H1 (cell line): ENCODE measurements around the gene CACNA1D.

ENCODE experiments used
- CHD7 ChIP-seq: fragments of 300-600 bp; sonication (generic); IDR thresholded peaks from 2 replicates; pipeline ENCODE4 v1.7.1; 2012; ENCODE audit warnings: low read length, moderate library complexity, mild to moderate bottlenecking, inconsistent platforms; ENCODE audit not compliant: insufficient replicate concordance
- CREB1 ChIP-seq: IDR thresholded peaks from 2 replicates; pipeline ENCODE4 v1.6.1; 2012; ENCODE audit warnings: inconsistent platforms
- CTCF ChIP-seq, 3 experiments: IDR thresholded peaks; 1 replicate in 2 of 3; 2 replicates in 1 of 3; pipeline versions ENCODE4 v1.5.1 to v1.6.1; 2011; ENCODE audit warnings: low read length in 3 of 3, mild to moderate bottlenecking in 3 of 3, inconsistent platforms in 2 of 3, low read depth in 1 of 3, moderate library complexity in 1 of 3; ENCODE audit not compliant: insufficient read depth in 1 of 3; ENCODE audit errors: control extremely low read depth in 1 of 3
- E2F6 ChIP-seq: IDR thresholded peaks from 2 replicates; pipeline ENCODE4 v1.6.1; 2012; ENCODE audit warnings: inconsistent platforms
- EZH2 ChIP-seq: fragments of 200-600 bp; sonication (generic); IDR thresholded peaks from 2 replicates; pipeline ENCODE4 v1.7.1; 2012; ENCODE audit warnings: low read depth, mild to moderate bottlenecking, moderate library complexity, low read length, inconsistent platforms; ENCODE audit not compliant: severe bottlenecking
- HDAC6 ChIP-seq: IDR thresholded peaks from one replicate; pipeline ENCODE4 v1.7.1; 2012; ENCODE audit warnings: low read depth, mild to moderate bottlenecking, inconsistent platforms, low read length, moderate library complexity
- JUN ChIP-seq: IDR thresholded peaks from 2 replicates; pipeline ENCODE4 v1.6.1; 2011; ENCODE audit warnings: low read depth, mild to moderate bottlenecking, improper control_type of control experiment, low read length
- PHF8 ChIP-seq: fragments of 200-600 bp; sonication (generic); conservative IDR thresholded peaks from 2 replicates; pipeline ENCODE4 v1.7.1; 2012; ENCODE audit warnings: low read depth, mild to moderate bottlenecking, inconsistent platforms, low read length, moderate library complexity
- POLR2A ChIP-seq, 2 experiments: IDR thresholded peaks; 1 replicate in 1 of 2; 2 replicates in 1 of 2; pipeline ENCODE4 v1.6.1; 2011; ENCODE audit warnings: low read depth in 2 of 2, low read length in 2 of 2, mild to moderate bottlenecking in 2 of 2; ENCODE audit errors: control extremely low read depth in 1 of 2
- RAD21 ChIP-seq, 2 experiments: IDR thresholded peaks in 1 of 2; conservative IDR thresholded peaks in 1 of 2; 2 replicates each; pipeline ENCODE4 v1.6.1; 2011; ENCODE audit warnings: low read depth in 2 of 2, low read length in 2 of 2, improper control_type of control experiment in 1 of 2, inconsistent platforms in 1 of 2, mild to moderate bottlenecking in 1 of 2, moderate library complexity in 1 of 2
- SIN3A ChIP-seq, 2 experiments: IDR thresholded peaks in 1 of 2; conservative IDR thresholded peaks in 1 of 2; 2 replicates each; pipeline ENCODE4 v1.6.1; 2011 to 2012; ENCODE audit warnings: low read length in 2 of 2, improper control_type of control experiment in 1 of 2, low read depth in 1 of 2, mild to moderate bottlenecking in 1 of 2
- SP1 ChIP-seq: IDR thresholded peaks from 2 replicates; pipeline ENCODE4 v1.6.1; 2011; ENCODE audit warnings: low read depth, low read length
- TAF7 ChIP-seq: optimal IDR thresholded peaks from 2 replicates; pipeline ENCODE3; 2011; ENCODE audit warnings: low read depth, mild to moderate bottlenecking, inconsistent platforms, low read length, moderate library complexity, borderline replicate concordance
- TCF12 ChIP-seq: IDR thresholded peaks from 2 replicates; pipeline ENCODE4 v1.6.1; 2011; ENCODE audit warnings: low read depth, mild to moderate bottlenecking, low read length

DNA sequence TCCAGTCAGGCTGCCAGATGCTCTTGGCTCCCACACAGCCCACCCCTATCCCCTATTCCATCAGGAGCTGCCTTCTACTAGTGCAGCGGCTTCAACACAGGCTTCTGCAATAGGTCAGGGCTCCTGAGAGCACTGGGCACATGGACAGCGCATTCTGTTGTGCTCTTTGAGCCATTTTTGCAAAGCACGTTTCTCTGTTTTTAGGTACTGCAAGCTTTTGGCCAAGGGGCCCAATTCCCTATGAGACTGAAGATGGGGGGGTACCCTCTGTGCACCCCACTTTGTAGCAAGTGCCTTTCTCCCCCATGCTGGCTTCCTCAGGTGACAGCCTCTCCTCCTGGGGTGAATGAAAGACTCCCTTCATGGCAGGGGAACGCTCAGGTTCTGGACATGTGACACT, 320.7 kb downstream of the CACNA1D start:
- no peak for TF ChIP-seq HDAC6
- TF ChIP-seq SIN3A (conservative IDR thresholded peaks at IDR 0.05 in 1 of 2, IDR thresholded peaks at IDR 0.05 in 1 of 2; ENCODE audit: low read depth in 1 of 2, low read length in 2 of 2): no peak
- TF ChIP-seq CTCF (IDR thresholded peaks at IDR 0.05; ENCODE audit: control extremely low read depth in 1 of 3, insufficient read depth in 1 of 3, low read depth in 1 of 3, low read length in 3 of 3): no peak
- no peak for TF ChIP-seq RAD21 (IDR thresholded peaks at IDR 0.05 in 1 of 2, conservative IDR thresholded peaks at IDR 0.05 in 1 of 2; ENCODE audit: low read depth in 2 of 2, low read length in 2 of 2)
- TF ChIP-seq POLR2A (IDR thresholded peaks at IDR 0.05; ENCODE audit: control extremely low read depth in 1 of 2, low read depth in 2 of 2, low read length in 2 of 2): no peak
- no peak for TF ChIP-seq CHD7
- no peak for TF ChIP-seq CREB1
- TF ChIP-seq PHF8: no peak
- TF ChIP-seq SP1: no peak
- no peak for TF ChIP-seq E2F6
- TF ChIP-seq TCF12: no peak
- no peak for TF ChIP-seq JUN
- no peak for TF ChIP-seq TAF7
- no peak for TF ChIP-seq EZH2
